Measurements from ENCODE around the gene GPC5.

DNA sequence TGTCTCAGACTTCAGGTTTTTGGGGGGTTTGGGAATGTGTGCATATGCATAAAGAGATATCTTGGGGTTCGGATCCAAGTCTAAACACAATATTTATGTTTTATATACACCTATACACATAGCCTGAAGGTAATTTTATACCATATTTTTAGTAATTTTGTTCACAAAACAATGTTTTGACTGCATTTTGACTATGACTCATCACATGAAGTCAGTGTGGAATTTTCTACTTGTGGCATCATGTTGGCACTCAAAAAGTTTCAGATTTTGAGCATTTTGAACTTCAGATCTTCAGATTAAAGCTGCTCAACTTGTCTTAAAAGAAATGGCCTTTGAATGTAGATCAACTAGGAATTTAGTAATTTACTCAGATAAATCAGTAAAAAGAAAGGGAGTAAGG, 1115.3 kb downstream of the GPC5 start:
- TF ChIP-seq EP300 (IDR thresholded peaks at IDR 0.05) = no peak
- TF ChIP-seq, protein P1, sequence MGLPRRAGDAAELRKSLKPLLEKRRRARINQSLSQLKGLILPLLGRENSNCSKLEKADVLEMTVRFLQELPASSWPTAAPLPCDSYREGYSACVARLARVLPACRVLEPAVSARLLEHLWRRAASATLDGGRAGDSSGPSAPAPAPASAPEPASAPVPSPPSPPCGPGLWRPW (IDR thresholded peaks at IDR 0.05) = no peak
- no peak for TF ChIP-seq JUNB (IDR thresholded peaks at IDR 0.05)
- TF ChIP-seq, protein P2, sequence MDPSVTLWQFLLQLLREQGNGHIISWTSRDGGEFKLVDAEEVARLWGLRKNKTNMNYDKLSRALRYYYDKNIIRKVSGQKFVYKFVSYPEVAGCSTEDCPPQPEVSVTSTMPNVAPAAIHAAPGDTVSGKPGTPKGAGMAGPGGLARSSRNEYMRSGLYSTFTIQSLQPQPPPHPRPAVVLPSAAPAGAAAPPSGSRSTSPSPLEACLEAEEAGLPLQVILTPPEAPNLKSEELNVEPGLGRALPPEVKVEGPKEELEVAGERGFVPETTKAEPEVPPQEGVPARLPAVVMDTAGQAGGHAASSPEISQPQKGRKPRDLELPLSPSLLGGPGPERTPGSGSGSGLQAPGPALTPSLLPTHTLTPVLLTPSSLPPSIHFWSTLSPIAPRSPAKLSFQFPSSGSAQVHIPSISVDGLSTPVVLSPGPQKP (IDR thresholded peaks at IDR 0.05; ENCODE audit: low read depth, low read length) = no peak
- TF ChIP-seq, protein P3, sequence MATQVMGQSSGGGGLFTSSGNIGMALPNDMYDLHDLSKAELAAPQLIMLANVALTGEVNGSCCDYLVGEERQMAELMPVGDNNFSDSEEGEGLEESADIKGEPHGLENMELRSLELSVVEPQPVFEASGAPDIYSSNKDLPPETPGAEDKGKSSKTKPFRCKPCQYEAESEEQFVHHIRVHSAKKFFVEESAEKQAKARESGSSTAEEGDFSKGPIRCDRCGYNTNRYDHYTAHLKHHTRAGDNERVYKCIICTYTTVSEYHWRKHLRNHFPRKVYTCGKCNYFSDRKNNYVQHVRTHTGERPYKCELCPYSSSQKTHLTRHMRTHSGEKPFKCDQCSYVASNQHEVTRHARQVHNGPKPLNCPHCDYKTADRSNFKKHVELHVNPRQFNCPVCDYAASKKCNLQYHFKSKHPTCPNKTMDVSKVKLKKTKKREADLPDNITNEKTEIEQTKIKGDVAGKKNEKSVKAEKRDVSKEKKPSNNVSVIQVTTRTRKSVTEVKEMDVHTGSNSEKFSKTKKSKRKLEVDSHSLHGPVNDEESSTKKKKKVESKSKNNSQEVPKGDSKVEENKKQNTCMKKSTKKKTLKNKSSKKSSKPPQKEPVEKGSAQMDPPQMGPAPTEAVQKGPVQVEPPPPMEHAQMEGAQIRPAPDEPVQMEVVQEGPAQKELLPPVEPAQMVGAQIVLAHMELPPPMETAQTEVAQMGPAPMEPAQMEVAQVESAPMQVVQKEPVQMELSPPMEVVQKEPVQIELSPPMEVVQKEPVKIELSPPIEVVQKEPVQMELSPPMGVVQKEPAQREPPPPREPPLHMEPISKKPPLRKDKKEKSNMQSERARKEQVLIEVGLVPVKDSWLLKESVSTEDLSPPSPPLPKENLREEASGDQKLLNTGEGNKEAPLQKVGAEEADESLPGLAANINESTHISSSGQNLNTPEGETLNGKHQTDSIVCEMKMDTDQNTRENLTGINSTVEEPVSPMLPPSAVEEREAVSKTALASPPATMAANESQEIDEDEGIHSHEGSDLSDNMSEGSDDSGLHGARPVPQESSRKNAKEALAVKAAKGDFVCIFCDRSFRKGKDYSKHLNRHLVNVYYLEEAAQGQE (IDR thresholded peaks at IDR 0.05) = no peak
- TF ChIP-seq, protein P4, sequence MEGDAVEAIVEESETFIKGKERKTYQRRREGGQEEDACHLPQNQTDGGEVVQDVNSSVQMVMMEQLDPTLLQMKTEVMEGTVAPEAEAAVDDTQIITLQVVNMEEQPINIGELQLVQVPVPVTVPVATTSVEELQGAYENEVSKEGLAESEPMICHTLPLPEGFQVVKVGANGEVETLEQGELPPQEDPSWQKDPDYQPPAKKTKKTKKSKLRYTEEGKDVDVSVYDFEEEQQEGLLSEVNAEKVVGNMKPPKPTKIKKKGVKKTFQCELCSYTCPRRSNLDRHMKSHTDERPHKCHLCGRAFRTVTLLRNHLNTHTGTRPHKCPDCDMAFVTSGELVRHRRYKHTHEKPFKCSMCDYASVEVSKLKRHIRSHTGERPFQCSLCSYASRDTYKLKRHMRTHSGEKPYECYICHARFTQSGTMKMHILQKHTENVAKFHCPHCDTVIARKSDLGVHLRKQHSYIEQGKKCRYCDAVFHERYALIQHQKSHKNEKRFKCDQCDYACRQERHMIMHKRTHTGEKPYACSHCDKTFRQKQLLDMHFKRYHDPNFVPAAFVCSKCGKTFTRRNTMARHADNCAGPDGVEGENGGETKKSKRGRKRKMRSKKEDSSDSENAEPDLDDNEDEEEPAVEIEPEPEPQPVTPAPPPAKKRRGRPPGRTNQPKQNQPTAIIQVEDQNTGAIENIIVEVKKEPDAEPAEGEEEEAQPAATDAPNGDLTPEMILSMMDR (IDR thresholded peaks at IDR 0.05) = no peak
- no peak for TF ChIP-seq CEBPB (IDR thresholded peaks at IDR 0.05)
- no peak for TF ChIP-seq SMC3 (IDR thresholded peaks at IDR 0.05)
- TF ChIP-seq MYC (IDR thresholded peaks at IDR 0.05; ENCODE audit: borderline replicate concordance, low read length) = no peak
- TF ChIP-seq HDAC2 (IDR thresholded peaks at IDR 0.05) = no peak
- TF ChIP-seq POLR2A (IDR thresholded peaks at IDR 0.05; ENCODE audit: low read length) = no peak
- no peak for TF ChIP-seq TP53 (CRISPR knock-in tag; IDR thresholded peaks at IDR 0.05)
- no peak for TF ChIP-seq POLR2AphosphoS2 (conservative IDR thresholded peaks at IDR 0.05; ENCODE audit: low read length)
- TF ChIP-seq SREBF2 (IDR thresholded peaks at IDR 0.05) = no peak

Data from A549 (cell line).